ENCODE results near the gene SSR4.

DNA sequence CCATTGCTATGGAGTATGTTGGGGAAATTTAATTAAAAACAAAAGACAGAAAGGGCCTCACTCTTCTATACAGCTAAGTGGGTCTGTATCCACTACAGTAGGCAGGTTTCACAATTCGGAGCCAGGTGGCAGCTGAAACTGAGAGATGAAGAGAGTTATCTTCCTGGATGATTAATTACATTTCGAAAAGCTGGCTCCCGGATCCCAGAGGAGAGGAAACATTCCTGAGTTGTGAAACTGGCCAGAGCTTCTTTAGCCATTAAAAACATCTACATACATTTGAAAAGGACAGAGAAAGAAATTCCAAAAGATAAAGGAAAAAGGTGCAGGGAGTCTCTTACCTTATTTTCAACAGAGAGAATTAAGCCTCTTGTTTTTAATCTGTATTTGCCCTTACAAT, 51.4 kb downstream of the SSR4 start:
- TF ChIP-seq ARNT (IDR thresholded peaks at IDR 0.05) (no peak), PKNOX1 (IDR thresholded peaks at IDR 0.05) (no peak), TARDBP (IDR thresholded peaks at IDR 0.05) (no peak), FOXM1 (IDR thresholded peaks at IDR 0.05; ENCODE audit: borderline replicate concordance) (no peak), FOXA1 (IDR thresholded peaks at IDR 0.05) (no peak), ZNF384 (IDR thresholded peaks at IDR 0.05) (no peak), HDGF (IDR thresholded peaks at IDR 0.05; ENCODE audit: borderline replicate concordance) (no peak), FOXK2 (IDR thresholded peaks at IDR 0.05) (no peak), SUZ12 (IDR thresholded peaks at IDR 0.05) (no peak)
